Left hindlimb (tissue), 1 donor: ENCODE results near the gene UMAD1.
"Not testable (repeated sequence)": the region's sequence is repeated elsewhere in the genome, so short reads cannot be mapped to it uniquely, and the experiment has no call there.

Source experiments
- DNase-seq: peaks from one replicate; pipeline ENCODE4 v3.0.0-alpha.2; 2018

The UMAD1 gene

DNA sequence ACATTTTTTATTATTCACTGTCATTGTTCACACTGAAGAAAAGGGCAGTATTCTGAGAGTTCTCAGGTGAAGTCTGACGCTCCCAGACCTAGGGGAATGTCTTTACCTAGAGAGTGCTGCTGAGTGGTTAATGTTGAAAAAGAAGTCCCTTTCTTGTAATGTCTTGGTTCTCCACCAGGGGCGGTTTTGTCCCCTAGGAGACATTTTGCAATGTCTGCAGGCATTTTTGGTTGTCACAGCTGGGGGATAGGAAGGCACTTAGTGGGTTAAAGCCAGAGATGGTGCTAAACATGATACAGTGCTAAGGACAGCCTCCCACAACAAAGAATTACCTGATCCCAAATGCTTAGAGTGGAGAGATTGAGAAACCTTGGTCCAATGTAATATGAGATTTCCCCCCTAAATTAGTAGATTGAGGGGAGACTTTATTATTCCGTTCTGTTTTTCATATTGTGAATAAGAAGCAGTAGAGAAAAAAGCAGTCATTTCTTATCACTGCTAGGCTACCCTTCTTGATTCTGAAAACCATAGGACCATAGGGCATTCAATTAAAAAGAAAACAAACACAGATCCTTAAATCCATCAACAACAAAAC lies 13.1 kb downstream of the UMAD1 start:
- no peak for DNase-seq

DNA sequence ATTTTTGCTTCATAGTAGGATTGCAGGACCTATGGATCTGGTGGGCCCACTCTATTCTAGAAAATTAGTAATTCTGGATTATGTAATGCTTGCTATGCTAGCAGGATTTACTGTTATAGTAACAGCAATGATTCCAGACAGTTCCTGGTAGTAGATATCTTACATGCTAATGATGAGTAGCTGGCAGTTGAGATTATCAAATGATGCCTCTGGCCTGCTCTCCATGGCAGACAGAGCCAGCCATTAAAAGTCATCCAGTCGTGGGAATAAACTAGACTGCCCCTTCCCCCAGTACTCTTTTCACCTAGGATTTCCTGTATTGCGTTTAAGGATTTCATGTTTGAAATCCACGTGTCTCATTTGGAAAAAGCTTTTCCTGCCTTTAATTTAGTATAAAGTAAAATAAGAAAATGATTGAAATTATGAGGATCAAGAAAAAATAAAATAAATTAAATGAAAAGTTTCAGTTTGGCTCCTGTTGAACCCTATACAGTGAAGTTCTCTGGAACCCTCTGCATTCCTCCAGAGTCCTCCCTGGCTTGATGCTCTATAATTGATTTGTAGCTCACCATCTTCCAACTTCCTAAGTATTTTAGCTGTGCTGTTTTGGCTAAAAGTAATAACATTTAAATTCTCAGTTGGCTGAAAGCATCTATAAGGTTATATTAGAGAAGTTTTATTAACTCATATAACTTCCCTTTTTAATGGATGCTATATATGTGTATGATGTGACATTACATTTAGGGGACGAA lies 14.6 kb downstream of the UMAD1 start:
- DNase-seq, result no peak

GRCh38 chr7:7656459-7656858 lies 15.9 kb downstream of the UMAD1 start:
- not testable (repeated sequence) for DNase-seq

- DNase-seq, result no peak
Measured at GRCh38 chr7:7662527-7662926, 22.0 kb downstream of the UMAD1 start.

DNA sequence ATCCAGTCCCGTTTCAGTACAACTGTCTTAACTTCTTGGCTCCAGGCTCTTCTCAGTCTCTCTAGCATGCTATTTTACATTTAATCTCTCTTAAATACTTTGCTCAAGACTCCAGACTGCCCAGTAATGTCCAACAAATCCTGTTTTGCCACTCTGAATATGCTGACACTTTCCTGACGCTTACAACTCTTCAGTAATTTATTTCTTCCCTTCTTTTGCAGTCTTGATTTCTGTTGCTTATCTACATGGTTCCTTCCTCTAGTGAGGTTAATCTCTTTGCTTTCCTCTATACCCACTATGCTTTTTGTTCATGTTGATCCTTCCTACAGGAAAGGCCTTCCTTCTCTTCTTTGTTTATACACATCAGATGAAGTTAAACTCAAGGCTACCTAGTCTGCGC lies 23.7 kb downstream of the UMAD1 start:
- no peak for DNase-seq

DNA sequence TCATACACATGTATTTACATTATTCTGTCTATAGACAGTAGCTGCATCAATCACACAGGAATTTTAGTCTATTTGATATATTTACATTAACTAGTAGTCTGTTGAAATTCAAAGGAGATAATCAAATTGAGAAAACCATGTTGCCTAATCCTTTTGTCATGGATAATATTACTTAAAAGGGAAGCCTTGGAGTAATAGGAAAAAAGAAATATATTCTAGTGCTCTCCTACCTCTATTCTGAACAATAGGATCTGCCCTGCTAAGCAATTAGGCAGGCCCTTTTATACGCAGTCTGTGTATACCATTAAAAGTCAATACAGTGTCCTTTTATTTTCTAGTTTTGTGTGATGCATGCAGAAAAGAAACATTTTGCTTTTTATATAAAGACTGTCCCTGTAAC lies 24.5 kb downstream of the UMAD1 start:
- no peak for DNase-seq

DNA sequence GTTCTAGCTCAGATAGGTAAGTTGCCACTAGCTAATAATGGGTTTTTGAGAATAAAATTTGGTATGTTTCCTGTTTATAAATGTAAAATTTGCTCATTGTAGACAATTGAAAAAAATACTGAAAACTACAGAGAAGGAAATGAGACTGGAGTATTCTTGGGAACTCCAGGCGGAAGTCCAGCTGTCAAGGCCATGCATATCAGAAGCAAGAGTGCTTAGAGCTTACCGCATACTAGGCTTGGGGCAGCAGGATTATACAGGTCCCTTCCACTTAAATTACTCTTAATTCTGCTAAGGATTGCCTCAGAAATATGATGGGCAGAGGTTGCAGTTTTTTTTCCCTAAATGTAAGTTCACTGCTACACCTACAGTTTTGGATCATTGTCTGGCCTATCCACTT lies 26.6 kb downstream of the UMAD1 start:
- DNase-seq, result no peak

DNA sequence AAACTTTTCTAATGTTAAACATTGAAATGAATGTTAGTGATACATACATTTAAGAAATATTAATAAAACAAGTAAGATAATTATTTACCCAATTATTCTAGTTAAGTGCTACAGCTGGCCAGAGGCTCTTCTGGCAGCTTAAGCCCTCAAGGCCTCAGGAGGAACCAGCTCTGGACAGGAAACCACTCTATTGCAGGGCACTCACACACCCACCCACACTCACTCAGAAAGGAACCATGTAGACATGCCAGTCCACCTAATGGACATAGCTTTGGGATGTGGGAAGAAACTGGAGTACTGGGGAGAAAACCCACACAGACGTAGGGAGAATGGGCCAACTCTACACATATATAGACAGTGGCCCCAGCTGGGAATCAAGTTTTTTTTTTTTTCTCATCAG lies 28.2 kb downstream of the UMAD1 start:
- no peak for DNase-seq

- DNase-seq, result no peak
Measured at GRCh38 chr7:7670490-7670889, 29.9 kb downstream of the UMAD1 start.

DNA sequence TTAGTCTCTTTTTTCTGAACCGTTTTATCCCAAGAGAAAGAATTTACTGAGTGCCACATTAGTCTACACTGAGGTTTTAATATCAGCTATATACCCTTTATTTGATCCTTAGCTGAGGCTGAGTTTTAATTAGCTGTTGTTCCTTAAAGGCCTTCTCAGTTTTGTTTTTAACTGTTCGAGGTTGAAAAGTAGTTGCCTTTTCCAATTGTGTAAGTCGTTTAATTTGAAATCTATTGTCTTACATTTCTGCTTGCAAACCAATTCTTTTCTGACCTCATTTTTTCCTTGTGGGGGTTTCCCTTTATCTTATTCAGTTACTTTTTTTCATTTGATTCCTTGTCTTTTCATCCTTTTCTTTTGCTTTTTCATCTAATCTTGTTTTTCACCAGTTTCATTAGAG lies 30.8 kb downstream of the UMAD1 start:
- no peak for DNase-seq

DNA sequence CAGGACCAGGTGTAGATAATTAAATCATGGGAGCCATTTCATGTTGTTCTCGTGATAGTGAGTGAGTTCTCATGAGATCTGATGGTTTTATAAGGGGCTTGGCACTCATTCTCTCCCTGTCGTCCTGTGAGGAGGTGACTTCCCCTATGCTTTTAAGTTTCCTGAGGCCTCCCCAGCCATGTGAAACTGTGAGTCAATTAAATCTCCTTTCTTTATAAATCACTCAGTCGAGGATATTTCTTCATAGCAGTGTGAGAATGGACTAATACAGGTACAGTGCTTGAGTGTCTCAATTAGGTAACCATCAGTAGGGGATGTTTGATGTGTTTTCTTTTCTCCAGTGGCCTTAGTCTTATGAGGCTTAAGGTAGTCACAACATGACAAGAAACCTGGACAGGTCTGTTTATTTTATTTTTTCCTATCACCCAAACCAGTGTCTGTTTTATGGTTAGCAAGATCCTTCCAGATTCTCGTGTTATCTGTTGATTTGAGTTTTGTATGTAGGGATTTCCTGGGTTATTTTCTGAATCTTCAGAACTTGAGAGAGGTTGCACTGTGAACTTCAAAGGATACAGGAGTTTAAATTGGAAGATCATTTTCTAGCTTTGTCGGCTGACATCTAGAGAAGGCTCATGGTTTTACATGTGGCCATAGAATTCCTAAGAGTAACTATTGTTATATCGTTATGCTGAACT lies 32.1 kb downstream of the UMAD1 start:
- DNase-seq, result no peak

GRCh38 chr7:7673240-7673550 lies 32.6 kb downstream of the UMAD1 start:
- no peak for DNase-seq

DNA sequence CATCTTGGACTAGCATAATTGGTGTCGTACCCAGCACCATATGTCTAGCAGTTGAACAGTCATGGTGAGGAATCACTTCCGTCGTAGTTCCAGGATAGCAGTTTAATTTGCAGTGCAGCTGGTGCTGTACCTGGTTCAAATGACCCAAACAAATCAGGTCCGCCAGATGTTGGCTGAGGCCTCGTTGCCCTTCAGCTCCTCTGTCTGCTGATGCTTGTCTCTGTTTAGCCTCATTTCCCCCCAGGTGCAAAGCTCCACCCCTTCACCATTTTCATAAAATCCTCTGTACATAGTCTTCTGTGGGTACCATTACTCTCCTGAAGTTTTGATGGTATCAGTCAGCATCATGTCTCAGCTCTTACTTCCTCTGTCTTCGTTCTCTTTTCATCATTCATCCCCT lies 35.1 kb downstream of the UMAD1 start:
- no peak for DNase-seq

- DNase-seq, result not testable (repeated sequence)
Measured at GRCh38 chr7:7679640-7680039, 39.1 kb downstream of the UMAD1 start.

GRCh38 chr7:7681191-7681935 lies 40.8 kb downstream of the UMAD1 start:
- no peak for DNase-seq

- no peak for DNase-seq
Measured at GRCh38 chr7:7681936-7682329, 41.4 kb downstream of the UMAD1 start.

- DNase-seq, result no peak
Measured at GRCh38 chr7:7682861-7683260, 42.3 kb downstream of the UMAD1 start.

- no peak for DNase-seq
Measured at GRCh38 chr7:7686811-7687508, 46.4 kb downstream of the UMAD1 start.

GRCh38 chr7:7687800-7688199 lies 47.2 kb downstream of the UMAD1 start:
- no peak for DNase-seq

GRCh38 chr7:7688310-7688709 lies 47.8 kb downstream of the UMAD1 start:
- no peak for DNase-seq

DNA sequence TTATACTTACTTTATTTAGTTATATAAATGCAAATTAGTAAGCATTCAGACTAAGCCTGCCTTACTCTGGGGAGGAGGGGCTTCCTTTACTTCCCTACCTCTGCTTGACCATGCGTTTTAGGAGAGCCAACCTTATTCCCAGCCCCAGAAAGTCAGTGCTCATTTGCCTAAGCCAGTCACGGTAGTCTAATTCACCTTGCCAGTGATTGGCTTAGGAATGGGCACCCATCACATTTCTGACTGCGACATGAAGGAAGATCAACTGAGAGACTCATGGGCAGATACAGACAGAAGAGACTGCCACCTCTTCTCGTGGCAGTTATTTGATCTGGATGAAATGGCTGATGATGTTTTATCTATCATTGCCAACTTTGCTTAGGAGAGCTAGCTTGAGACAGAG lies 48.4 kb downstream of the UMAD1 start:
- no peak for DNase-seq

- DNase-seq, result no peak
Measured at GRCh38 chr7:7693881-7694280, 53.3 kb downstream of the UMAD1 start.

GRCh38 chr7:7694542-7694941 lies 54.0 kb downstream of the UMAD1 start:
- DNase-seq, result no peak
